GM21786 (cell line): ENCODE data around the gene MTREX.

Source experiments
- ATAC-seq: cut with Tn5 transposase; IDR thresholded peaks from one replicate; pipeline ENCODE4 v1.9.1; 2021; ENCODE audit not compliant: unreplicated experiment

Gene MTREX

DNA sequence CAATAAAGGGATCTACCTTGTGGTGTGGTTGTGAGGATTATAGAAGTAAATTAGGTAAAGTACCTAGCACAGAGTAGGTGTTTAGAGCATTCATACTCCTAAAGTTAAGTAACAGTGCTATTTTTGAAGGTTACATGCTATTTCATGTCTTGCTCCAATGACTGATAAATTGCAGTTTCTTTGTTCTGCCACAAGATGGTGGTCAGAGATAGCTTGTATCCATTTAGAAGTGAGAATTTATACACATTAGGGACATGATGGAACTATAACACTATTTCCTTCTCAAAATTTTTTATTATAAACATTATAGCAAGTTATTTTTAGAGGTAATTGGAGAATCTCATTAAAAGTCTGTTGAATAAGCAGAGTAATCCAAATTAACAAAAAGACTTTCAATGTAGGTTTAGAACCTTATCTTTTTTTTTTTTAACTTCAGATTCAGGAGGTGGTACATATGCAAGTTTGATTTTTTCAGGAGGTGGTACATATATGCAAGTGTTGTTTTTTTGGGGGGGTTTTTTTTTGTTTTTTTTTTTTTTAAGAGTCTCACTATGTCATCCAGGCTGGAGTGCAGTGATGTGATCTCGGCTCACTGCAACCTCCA, 17.1 kb downstream of the MTREX start:
- peak; percentile 66 for ATAC-seq

DNA sequence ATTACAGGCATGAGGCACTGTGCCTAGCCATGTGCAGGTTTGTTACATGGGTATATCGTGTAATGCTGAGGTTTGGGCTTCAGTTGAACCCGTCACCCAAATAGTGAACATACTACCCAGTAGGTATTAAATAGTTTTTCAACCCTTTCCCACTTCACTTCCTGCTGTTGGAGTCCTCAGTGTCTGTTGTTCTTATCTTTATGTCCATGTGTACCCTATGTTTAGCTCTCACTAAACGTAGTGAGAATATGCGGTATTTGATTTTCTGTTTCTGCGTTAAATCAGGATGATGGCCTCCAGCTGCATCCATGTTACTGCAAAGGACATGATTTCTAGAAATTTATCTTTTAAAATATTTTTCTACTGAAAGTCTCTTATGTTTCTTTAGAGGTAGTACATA, 17.8 kb downstream of the MTREX start:
- no peak for ATAC-seq

DNA sequence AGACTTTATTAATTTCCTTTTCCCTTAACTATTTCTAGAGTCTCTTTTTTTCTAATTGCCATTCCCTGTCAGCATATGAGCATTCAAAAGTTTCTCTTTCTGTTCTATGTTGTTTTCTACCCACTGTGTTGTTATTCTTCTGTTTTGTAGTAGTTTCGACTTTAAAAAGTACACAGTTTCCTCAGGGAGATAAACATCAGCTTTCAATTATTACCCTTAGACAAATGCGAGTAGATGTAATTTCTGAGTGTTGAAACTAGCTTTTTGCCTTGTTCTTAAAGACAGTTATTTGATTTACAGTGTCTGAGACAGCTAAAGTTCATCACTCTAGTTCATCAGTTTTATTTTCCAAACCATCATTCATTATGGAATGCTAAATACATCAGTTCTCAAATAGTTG, 19.5 kb downstream of the MTREX start:
- ATAC-seq = no peak

DNA sequence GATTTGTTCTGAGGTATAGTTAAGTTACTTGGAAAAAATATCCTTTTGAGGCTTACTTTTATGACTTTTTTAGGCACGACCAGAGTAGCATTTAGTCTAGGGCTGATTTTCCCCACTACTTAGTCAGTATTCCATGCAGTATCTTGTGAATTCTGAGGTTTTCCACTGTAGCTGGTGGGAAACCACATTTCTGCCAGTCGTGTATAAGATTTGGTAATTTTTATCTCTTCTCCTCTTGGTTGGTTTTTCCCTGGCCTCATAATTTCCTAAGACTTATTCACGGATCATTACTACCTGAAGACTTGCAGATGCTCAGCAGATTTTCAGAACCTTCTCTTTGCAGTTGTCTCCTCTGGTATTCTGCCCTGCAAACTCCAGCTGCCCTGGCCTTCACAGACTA, 23.5 kb downstream of the MTREX start:
- ATAC-seq = no peak

DNA sequence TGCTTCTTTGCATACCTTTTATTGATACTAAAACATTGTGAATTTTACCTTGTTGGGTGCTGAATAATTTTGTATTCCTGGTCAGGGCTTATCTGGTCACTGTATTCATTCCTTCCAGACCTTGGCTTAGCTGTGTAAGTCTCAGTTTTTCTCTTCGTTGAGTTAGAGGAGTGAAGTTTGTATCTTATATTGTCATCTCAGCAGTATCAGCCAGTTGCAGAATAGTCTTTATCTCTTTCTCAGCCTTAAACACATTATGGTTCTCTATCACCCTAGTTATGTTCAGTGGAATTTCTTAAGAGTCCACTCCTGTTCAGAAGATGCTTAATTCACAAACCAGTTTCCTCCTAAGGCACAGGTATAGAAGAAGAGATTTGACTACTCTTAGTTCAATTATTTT, 25.2 kb downstream of the MTREX start:
- ATAC-seq = no peak

DNA sequence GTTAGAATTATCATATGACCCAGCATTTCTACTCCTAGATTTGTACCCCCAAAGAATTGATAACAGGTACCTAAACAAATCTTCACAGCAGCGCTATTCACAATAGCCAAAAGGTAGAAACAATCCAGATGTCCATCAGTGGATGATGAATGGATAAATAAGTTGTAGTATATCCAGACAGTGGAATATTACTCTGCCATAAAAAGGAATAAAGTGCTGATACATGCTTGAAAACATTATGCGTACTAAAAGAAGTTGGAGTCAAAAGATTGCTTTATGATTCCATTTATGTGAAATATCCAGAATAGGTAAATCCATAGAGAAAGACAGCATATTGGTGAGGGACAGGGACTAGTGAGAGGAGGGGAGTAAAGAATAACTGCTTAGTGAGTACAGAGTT, 26.0 kb downstream of the MTREX start:
- ATAC-seq = no peak

DNA sequence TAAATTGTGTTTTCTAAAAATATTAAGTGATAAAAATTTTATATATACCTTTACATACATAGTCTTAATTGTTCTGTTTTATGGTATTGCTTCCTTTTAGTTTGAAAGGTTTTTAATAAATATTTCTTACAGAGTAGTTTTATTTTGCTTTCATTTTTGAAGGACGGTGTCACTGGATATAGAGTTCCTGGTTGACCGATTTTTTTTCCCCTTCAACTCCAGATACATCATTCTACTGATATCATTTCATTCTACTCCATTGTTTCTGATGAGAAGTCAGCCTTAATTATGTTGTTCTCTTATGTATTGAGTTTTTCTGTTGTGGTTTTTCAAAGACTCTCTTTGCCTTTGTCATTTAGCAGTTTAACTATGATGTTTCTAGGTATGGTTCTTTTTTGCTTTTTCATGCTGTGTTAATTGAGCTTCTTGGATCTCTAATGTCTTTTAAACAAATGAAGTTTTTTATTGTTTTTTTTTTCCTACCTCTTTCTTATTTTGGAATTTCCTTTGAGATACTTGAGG, 30.4 kb downstream of the MTREX start:
- no peak for ATAC-seq

DNA sequence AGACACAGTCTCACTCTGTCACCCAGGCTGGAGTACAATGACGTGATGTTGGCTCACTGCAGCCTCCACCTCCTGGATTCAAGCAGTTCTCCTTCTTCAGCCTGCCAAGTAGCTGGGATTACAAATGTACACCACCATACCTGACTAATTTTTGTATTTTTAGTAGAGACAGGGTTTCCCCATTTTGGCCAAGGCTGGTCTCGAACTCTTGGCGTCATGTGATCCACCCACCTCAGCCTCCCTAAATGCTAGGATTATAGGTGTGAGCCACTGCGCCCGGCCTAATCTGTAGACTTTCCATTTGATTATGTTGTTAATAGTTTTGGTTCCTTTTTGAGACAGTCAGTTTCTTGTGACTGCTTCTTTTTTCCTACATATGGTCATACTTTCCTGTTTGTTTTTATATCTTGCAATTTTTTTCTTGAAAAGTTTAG, 31.0 kb downstream of the MTREX start:
- ATAC-seq = peak; percentile 60

DNA sequence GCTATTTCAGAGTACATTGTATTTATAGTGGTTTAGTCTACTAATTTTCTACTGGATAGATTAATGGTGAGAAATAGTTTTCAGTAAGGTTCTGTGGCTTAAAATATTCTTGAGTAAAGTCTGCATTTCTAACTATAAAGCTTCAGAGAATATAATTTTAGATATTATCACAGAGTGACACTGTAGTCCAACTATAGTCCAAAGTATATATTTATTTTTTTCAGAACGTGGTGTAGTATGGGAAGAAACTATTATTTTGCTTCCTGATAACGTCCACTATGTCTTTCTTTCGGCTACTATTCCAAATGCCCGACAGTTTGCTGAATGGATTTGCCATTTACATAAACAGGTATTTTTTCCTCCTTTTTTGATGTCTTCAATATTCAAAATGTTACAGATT, 35.3 kb downstream of the MTREX start:
- ATAC-seq = no peak

DNA sequence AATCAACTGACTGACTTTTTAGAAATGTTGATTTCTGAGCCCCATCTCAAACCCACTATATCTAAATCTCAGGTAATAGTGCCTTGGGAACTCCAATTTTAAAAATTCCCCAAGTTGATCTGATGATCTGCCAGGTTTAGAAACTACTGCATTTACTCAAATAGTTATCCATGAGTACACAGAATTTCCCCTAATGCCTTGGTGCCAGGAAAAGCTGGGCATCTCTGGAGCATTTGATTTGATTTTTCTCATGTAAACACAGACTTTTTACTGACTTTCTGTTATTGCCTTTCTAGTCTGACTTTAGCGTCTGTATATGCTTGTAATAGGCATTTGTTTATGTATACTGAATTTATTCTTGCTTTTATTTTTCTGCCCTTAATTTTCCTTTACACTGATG, 35.8 kb downstream of the MTREX start:
- ATAC-seq = no peak

DNA sequence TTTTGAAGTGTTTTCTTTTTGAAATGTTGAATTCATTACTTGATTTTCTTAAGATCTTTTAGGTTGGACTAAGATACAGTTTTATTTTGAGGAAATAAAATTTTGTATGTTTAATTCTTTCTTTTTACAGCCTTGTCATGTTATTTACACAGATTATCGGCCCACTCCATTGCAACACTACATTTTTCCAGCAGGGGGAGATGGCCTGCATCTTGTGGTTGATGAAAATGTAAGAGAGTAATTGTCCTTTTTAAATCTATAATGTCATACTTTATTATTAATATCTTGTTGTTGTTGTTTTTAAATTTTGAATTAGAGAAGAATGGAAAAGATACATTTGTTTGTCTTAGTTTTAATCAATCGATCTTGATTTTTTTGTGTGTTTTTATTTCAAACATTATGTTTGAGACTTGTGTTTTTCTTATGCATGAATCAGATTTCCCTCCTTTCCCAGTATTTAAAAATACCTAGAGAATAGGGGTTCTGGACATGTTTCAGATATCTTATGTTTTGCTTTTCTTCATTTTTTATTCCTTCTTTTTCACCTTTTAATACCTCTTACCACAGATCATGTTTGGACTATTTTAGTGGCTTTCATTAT, 36.7 kb downstream of the MTREX start:
- no peak for ATAC-seq

DNA sequence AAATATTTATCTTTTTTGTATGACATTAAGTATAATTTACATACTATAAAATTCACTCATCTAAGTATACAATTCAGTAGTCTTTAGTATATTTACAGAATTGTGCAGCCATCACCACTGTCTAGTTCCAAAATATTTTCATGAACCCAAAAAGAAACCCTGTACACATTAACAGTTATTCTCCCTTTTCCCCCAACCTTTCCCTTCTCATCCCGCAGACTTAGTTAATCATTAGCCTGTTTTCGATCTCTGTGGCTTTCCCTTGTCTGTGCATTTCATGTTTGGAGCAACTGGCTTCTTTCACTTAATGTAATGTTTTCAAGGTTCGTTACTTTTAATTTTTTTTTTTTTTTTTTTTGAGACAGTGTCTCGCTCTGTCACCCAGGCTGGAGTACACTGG, 37.5 kb downstream of the MTREX start:
- ATAC-seq = no peak

DNA sequence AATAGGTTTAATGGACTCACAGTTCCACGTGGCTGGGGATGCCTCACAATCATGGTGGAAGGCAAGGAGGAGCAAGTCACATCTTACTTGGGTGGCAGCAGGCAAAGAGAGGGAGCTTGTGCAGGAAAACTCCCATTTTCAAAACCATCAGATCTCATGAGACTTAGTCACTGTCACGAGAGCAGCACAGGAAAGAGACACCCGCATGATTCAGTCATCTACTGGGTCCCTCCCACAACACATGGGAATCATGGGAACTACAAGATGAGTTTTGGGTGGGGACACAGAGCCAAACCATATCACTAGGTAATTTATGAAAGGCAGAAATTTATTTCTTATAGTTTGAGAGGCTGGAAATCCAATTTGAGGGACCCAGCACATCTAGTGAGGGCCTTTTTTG, 40.0 kb downstream of the MTREX start:
- ATAC-seq = no peak

DNA sequence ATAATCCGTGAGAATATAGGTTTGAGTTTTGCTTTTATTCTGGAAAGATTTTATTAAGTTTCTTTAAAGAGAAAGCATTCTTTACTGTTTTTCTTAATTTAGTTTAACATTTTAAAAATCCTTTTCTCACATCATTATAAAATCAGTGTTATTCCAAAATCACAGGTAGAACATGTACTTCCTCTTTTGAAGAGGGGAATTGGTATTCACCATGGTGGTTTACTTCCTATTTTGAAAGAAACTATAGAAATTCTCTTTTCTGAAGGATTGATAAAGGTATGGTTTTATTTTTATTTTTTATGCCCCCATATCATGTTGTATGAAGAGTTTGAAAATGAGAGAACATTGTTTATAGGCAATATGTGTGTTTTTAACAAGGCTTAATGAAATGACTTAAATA, 43.0 kb downstream of the MTREX start:
- no peak for ATAC-seq

DNA sequence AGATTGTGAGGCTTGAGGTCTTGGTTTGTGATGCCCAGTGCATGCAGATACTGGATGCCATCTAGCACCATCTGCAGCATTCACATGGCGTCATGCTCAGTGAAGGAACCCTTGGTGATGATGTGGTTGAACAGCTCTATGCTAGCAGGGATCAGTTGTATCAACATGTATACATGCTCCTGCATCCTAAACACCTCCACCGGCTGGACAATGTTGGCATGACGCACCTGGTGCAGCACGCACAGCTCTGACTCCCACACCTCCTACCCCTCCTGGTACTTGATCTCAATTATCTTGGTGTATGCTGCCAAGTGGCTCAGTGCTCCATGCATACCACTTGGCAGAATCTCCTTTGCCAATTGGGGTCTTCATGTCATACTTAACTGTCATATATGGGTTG, 49.1 kb downstream of the MTREX start:
- no peak for ATAC-seq

DNA sequence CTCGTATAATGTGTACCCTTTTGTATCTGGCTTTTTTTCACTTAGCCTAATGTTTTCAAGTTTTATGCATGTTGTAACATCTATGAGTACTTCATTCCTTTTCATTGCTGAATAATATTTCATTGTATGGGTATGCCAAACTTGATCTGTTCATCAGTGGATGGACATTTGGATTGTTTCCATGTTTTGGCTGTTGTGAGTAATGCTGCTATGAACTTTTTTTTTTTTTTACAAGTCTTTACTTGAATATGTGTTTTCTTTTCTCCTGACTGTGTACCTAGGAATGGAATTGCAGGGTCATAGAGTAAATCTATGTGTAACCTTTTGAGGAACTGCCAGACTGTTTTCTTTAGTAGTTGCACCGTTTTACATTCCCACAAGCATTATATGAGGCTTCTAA, 52.4 kb downstream of the MTREX start:
- ATAC-seq = no peak

DNA sequence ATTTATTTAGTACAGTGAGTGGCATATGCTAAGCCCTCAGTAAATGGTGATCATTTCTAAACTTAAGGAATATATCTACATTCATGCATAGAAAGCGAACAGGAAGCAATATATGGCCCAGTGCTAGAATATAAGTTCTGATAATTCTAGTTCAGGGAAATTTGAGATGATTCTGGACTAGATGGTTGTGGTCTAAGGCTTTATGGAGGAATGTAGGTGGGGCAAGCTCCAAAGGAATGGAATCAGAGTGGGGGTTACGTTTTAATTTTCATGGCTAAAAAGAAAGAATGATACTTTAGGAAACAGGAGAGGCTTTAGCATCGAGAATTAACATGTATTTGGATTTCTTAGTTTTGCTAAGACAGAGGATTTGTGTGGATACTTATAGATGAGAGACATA, 56.1 kb downstream of the MTREX start:
- no peak for ATAC-seq

DNA sequence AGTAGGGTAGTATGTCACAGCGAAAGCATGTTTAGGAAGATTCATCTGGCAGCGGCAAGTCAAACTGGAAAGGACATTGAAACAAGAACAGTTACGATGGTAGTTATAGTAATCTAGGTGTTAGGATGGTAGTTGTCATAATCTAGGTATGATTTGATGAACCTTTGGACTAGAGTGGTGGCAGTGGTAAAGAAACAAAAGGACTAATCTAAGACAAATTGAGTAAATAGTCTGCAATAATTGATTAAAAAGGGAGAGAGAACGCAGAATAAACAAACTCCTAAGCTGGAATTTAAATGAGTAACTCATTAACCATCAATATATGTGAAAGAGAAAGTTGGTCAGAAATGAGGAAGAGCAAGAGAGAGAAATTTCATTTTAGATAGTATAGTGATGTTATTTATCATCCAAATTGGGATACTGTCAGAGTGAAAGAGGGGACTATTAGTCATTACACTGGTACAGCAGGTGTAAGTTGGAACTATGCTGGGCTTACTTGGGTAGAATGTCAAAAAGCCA, 56.8 kb downstream of the MTREX start:
- peak; percentile 97 for ATAC-seq

DNA sequence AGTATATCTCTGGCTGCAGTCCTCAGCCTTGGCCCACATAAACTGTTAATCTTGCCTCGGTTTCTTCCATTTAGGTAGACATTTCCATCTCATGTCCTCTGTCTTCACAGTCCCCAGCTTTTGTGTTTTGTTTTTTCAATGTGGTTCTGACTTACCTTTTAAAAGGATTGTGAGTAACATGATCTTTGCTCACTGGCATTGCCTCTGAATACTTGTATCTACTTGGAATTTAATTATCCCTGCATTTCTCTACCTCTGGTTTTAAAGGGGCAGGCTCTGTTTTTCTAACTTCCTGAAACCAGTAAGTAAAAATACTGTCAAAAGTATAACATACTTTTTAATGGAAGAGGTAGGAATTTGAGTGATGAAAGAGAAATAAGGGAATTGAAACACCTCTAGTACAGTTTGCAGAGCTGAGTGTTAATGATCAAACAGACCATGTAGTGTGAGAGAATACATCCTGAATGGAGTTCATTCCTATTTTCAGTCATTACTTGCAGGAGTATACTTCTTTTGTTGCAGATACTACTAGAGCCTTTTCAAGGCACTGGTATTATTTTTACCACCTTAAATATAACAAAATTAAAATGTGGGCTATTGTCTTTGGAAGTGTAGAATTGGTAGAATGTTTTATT, 62.6 kb downstream of the MTREX start:
- no peak for ATAC-seq

DNA sequence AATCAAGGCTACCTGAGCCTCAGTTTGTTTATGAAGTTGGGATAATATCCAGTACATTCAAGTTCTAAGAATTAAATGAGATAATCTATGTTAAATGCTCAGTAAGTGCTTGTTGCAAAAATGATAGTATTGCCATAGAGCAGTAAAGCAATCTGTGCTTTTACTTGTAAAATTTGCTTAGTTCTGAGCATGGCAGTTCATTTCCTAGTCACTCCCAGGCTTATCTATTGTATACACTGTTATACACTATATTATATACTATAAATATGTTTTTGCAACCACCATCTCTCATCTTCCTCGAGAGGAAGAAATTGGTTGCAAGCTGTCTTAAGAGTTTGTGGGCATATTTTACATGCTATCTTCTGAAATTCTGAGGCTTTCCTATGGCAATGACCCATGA, 63.4 kb downstream of the MTREX start:
- ATAC-seq = no peak

DNA sequence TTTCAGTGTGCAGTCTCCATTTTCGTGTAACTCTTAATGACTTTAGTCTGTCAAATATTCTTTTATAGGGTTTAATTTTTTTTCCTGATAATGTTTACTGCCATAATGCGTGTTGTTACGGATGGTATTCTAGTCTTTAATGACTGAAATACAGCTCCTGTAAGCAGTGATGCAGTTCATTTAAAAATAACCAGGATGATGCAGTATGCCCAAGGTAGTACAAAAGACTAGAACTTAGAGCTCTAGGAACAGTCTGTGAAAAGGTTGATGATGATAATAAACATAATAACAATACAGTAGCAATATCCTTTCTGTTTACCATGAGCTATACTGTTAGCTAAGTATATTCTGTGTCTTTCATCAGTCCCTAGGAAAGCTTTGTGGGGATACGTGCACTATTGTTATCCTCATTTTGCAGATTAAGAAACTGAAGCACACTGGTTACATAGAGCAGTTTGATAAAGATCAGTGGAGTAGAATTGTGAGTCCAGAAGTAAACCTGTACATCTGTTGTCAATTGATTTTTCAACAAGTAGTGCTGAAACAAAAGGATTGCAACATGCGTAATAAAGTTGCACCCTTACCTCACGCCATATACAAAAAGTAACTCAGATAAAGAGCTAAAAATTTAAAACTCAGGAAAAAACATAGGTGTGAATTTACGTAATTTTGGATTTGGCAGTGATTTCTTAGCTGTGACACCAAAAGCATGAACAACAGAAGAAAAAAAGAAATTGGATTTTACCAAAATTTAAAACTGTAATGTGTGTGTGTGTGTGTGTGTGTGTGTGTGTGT, 64.5 kb downstream of the MTREX start:
- no peak for ATAC-seq

DNA sequence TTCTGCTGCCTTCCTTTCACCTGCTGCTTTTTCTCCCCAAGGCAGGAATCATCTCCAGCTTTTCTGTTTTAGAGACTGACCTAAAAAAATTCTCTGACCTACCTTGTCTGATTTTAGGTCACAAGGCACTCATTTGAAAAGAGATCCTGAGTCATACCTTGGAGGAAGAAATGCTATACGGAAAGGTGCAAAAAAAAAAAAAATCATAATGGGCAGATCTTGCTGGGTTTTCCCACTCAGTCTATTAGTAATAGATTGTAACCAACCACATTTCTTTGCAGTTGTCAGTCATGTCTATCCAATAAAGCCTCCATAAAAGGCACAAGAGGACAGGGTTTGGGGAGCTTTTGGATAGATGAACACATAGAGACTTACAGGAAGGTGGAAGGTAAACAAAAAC, 70.0 kb downstream of the MTREX start:
- no peak for ATAC-seq
